SK-N-MC (cell line): ENCODE data around the gene TBX3.

Source experiments
- EZH2 ChIP-seq: fragments of 200-600 bp; sonication (generic); IDR thresholded peaks from one replicate; pipeline ENCODE4 v1.6.1; 2017; ENCODE audit warnings: antibody characterized with exemption
- POLR2AphosphoS5 ChIP-seq: IDR thresholded peaks from 2 replicates; pipeline ENCODE4 v1.6.1; 2012; ENCODE audit warnings: mild to moderate bottlenecking, low read depth, low read length, borderline replicate concordance

- TF ChIP-seq POLR2AphosphoS5: no peak
- no peak for TF ChIP-seq EZH2
Measured at GRCh38 chr12:114711689-114712152, 27.7 kb upstream of the TBX3 start.
